GM10248 (cell line): ENCODE data around the gene FBXW8.

Experiments used
- CTCF ChIA-PET: fragments of 300-600 bp; sonication (Branson Sonifier 250); formaldehyde crosslinking; extraction: SDS; loops from one replicate; lab custom pipeline; 2021; ENCODE audit warnings: antibody characterized with exemption; lab: Yijun Ruan, JAX
- POLR2A ChIA-PET: fragments of 350-650 bp; sonication (Branson Sonifier 250); formaldehyde crosslinking; extraction: SDS; loops from one replicate; lab custom pipeline; 2020; ENCODE audit warnings: antibody characterized with exemption; lab: Yijun Ruan, JAX
- DNase-seq: peaks from one replicate; pipeline ENCODE4 v3.0.0; 2012; ENCODE audit errors: extremely low spot score
- CTCF ChIP-seq: IDR thresholded peaks from 2 replicates; pipeline ENCODE4 v1.5.1; 2012; ENCODE audit warnings: mild to moderate bottlenecking, low read depth; ENCODE audit errors: extremely low read depth, missing control alignments, control extremely low read depth

FBXW8 gene

GRCh38 chr12:117072736-117073490, 162.2 kb downstream of the FBXW8 start:
- ChIA-PET POLR2A (no interaction called here), CTCF (interaction anchor here (0.7 to 3.6 kb wide), 4 partner anchors 10 to 47 kb away, joined by 3 to 10 read pairs (median 7); no protein-coding TSS in a partner anchor)
- no peak for DNase-seq
- no peak for TF ChIP-seq CTCF

- ChIA-PET CTCF (interaction anchor here (1.2 to 2.3 kb wide), 3 partner anchors 8 to 46 kb away, joined by 3 to 8 read pairs (median 6); no protein-coding TSS in a partner anchor), POLR2A (no interaction called here)
- no peak for TF ChIP-seq CTCF
These were observed 162.9 kb downstream of the FBXW8 start for GRCh38 chr12:117073611-117074010.

GRCh38 chr12:117076410-117077372, 165.9 kb downstream of the FBXW8 start:
- CTCF ChIA-PET = interaction anchor here (1.1 kb wide), 1 partner anchor 13 kb away, joined by 3 read pairs; no protein-coding TSS in a partner anchor
- POLR2A ChIA-PET = no interaction called here
- no peak for TF ChIP-seq CTCF
- DNase-seq = no peak

More at GRCh38 chr12:117073611-117074010, 162.9 kb downstream of the FBXW8 start:
- no peak for DNase-seq

GRCh38 chr12:117079487-117079886, 168.7 kb downstream of the FBXW8 start:
- POLR2A ChIA-PET = no interaction called here
- TF ChIP-seq CTCF = no peak
- CTCF ChIA-PET = no interaction called here
- no peak for DNase-seq

GRCh38 chr12:117080661-117081144, 170.0 kb downstream of the FBXW8 start:
- TF ChIP-seq CTCF = no peak
- no peak for DNase-seq
- POLR2A ChIA-PET = no interaction called here
- CTCF ChIA-PET = interaction anchor here (0.8 kb wide), 1 partner anchor 14 kb away, joined by 3 read pairs; no protein-coding TSS in a partner anchor
